ENCODE results near the gene LRRC10B. TPM values are rescaled to one million over a fixed set of nuclear protein-coding genes. Genes with fewer than 3 reads are reported as not detected.

Gene LRRC10B
- total RNA-seq, 1 experiment from 2014 or later = not detected

GRCh38 chr11:61556621-61557020, 48.1 kb downstream of the LRRC10B start:
- Histone ChIP-seq H3K27me3 (ENCODE audit: insufficient read depth, low read length) (no peaks in the 10 kb centered on the region), H3K4me3 (replicated peaks in 1 of 2; ENCODE audit: low read depth in 1 of 2, low read length in 2 of 2) (no peak overlapping the region), H3K9ac (ENCODE audit: low read length) (no peak overlapping the region), H3K79me2 (ENCODE audit: insufficient read depth, low read length) (no peaks in the 10 kb centered on the region), H4K20me1 (ENCODE audit: insufficient read depth) (no peaks in the 10 kb centered on the region), H3K4me1 (ENCODE audit: control insufficient read depth in 1 of 2, insufficient read depth in 2 of 2, low read length in 2 of 2) (peaks cover 8 to 30% of the 10 kb centered on the region in 2 experiments), H3K9me2 (ENCODE audit: insufficient read depth) (no peaks in the 10 kb centered on the region), H3K36me3 (ENCODE audit: control insufficient read depth in 1 of 2, insufficient read depth in 2 of 2, low read length in 2 of 2) (no peaks in the 10 kb centered on the region), H3K27ac (ENCODE audit: low read depth, low read length) (no peak overlapping the region), H3K4me2 (ENCODE audit: low read length) (no peak overlapping the region), H3K9me3 (ENCODE audit: control insufficient read depth in 1 of 2, insufficient read depth in 1 of 2, low read depth in 1 of 2, low read length in 2 of 2) (no peaks in the 10 kb centered on the region), H2AFZ (ENCODE audit: low read depth, low read length, poor library complexity, severe bottlenecking) (no peak overlapping the region)
- intact Hi-C loops (cut with micrococcal nuclease) = no loop called here
- POLR2A ChIA-PET = no interaction called here
- no TSS peak for BruUV-seq (replicated peaks)
- CTCF ChIA-PET = no interaction called here
- RAD21 ChIA-PET (ENCODE audit: low non-redundant PET in 1 of 2, low total read pairs in 2 of 2, uncharacterized antibody in 2 of 2, unreplicated experiment in 2 of 2) = no interaction called here
- no peak for TF ChIP-seq CBX3 (IDR thresholded peaks at IDR 0.05; ENCODE audit: low read depth)
- no peak for TF ChIP-seq POLR2A (IDR thresholded peaks at IDR 0.05; ENCODE audit: borderline replicate concordance, extremely low read depth, insufficient read depth, insufficient read length)
- no peak for TF ChIP-seq EGR1 (IDR thresholded peaks at IDR 0.05; ENCODE audit: low read depth)
- no peak for DNase-seq (ENCODE audit: low read depth, low spot score)
- ATAC-seq = no peak

MicroRNAs within 50 kb of the gene (microRNA counts, 767-probe panel; counts per million panel counts)
- microRNA hsa-miR-4488 = not detected

Small RNA genes within 50 kb of the gene (microRNA-seq; reads per million reads assigned to microRNA genes)
- gene MIR4488 (ENCODE audit: borderline number of aligned reads) = not detected

Other genes with a start within 250 kb of the LRRC10B start
- gene VWCE, start 213.4 kb upstream of the LRRC10B start, total RNA-seq (2021; ENCODE audit: unreplicated experiment) = 2.5 TPM
- gene DDB1, start 175.6 kb upstream of the LRRC10B start, total RNA-seq (2021; ENCODE audit: unreplicated experiment) = 269 TPM
- gene TKFC, start 175.5 kb upstream of the LRRC10B start, total RNA-seq (2021; ENCODE audit: unreplicated experiment) = 156 TPM
- gene CYB561A3, start 146.9 kb upstream of the LRRC10B start, total RNA-seq (2021; ENCODE audit: unreplicated experiment) = 34.1 TPM
- 45.0 TPM for gene TMEM138, start 146.4 kb upstream of the LRRC10B start, total RNA-seq (2021; ENCODE audit: unreplicated experiment)
- gene TMEM216, start 116.2 kb upstream of the LRRC10B start, total RNA-seq (2021; ENCODE audit: unreplicated experiment) = 13.7 TPM
- 110 TPM for gene CPSF7, start 78.8 kb upstream of the LRRC10B start, total RNA-seq (2021; ENCODE audit: unreplicated experiment)
- 34.0 TPM for gene SDHAF2, start 78.6 kb upstream of the LRRC10B start, total RNA-seq (2021; ENCODE audit: unreplicated experiment)
- gene SYT7, start 72.3 kb downstream of the LRRC10B start, total RNA-seq (2021; ENCODE audit: unreplicated experiment) = 27.4 TPM
- 2.7 TPM for gene DAGLA, start 171.6 kb downstream of the LRRC10B start, total RNA-seq (2021; ENCODE audit: unreplicated experiment)
- gene MYRF, start 243.9 kb downstream of the LRRC10B start, total RNA-seq (2021; ENCODE audit: unreplicated experiment) = 52.3 TPM

Measured in HCT116 (cell line).